ENCODE measurements around the gene JAG2.

Gene JAG2

DNA sequence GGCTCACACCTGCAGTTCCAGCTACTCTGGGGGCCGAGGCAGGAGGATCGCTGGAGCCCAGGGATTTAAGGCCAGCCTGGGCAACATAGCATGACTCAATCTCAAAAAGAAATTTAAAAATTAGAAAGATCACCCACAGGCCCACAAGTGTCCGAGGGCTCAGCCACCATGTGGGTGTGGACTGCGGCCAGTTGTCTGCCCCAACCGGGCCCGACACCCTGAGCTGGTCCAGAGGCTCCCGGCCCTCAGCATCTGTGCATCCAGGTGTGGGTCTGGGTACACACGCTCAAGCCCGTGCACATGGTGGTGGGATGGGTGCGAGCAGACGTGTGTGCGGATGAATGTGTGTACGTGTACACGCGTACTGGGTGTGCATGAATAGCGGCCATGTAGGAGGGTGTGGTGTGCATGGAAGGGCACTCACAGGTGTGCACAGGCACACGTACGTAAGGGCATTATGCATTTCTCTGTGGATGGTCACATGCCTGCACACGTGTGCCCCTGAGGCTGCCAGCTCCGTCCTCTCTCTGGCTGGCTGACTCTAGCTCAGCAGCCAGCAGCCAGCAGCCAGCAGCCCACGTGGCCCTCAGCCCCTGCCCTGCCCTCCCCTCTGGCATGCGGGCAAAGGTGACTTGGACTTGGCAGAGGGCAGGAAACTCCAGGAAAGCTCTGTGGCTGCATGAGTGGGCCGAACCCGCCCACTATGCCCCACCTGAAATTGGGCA lies 35.8 kb upstream of the JAG2 start:
- H3K4me3 ChIP-seq (ENCODE audit: low read depth, low read length) = no peak overlapping the region

GRCh38 chr14:105203701-105204100 lies 35.1 kb upstream of the JAG2 start:
- no peak overlapping the region for H3K4me3 ChIP-seq (ENCODE audit: low read depth, low read length)

GRCh38 chr14:105203057-105203531 lies 34.5 kb upstream of the JAG2 start:
- no peak overlapping the region for H3K4me3 ChIP-seq (ENCODE audit: low read depth, low read length)

DNA sequence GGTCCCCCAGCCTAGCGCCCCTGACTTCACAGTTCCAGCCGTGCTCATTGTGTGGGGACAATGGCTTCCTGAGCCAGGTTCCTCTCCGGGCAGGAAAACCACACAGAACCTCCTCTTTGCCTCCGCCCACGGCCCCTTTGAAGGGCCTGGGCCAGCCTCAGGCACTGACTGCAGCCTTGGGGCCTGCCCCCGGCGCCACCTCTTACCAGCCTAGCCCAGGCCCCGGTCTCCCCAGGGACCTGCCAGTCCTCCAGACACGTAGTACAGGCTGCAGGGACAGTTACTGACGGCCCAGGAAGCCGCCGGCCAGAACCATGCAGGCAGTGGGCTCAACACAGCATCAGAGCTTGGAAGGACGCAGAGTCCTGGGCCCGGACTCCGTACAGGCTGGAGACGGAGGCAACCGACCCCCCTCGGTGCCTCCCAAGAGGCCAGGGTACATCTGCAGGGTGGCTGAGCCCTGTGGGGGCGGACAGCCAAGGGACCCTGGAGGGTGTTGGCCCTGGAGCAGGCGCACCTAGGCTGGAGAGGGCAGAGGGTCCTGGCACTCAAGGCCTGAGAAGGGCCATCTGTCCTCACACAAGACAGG lies 33.4 kb upstream of the JAG2 start:
- no peak overlapping the region for H3K4me3 ChIP-seq (ENCODE audit: low read depth, low read length)

GRCh38 chr14:105201156-105201924 lies 32.8 kb upstream of the JAG2 start:
- no peak overlapping the region for H3K4me3 ChIP-seq (ENCODE audit: low read depth, low read length)

DNA sequence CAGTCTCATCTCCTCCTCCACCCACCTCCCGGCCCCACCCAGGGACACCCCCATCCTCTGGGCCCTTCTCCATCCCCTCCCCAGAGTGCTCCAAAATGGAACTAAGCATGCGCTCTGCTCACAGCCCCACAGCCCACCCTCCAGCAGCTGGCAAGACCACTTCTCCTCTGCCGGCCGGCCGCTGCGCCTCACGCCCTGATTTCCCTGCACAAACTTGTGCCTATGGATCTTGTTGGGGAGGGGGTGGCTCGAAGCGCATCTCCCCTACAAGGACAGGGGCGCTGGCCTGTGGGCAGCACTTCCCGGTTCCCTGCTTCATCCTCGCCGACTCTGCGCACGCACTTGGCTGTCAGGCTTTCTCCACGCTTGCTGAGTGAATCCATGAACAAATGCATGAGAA lies 32.1 kb upstream of the JAG2 start:
- H3K4me3 ChIP-seq (ENCODE audit: low read depth, low read length) = no peak overlapping the region

DNA sequence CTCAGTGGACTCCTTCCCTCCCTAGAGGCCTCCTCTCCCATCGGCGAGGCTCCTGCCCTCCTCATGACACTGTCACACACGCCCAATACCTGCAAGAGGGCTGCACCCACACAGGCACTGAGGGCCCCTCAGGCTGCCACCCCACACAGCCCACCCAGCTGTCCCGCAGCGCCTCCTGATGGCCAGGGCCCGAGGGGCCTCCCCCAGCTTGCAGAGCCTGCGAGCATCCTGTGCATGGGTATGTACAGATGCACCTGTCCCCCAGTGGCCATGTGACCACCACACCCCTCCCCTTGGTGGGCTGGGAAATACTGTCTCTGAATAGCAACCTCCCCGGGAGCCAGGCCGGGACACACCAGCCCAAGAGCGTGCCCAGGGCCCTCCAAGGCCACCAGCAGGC lies 31.5 kb upstream of the JAG2 start:
- no peak overlapping the region for H3K4me3 ChIP-seq (ENCODE audit: low read depth, low read length)

GRCh38 chr14:105199093-105199492 lies 30.5 kb upstream of the JAG2 start:
- H3K4me3 ChIP-seq (ENCODE audit: low read depth, low read length) = no peak overlapping the region

DNA sequence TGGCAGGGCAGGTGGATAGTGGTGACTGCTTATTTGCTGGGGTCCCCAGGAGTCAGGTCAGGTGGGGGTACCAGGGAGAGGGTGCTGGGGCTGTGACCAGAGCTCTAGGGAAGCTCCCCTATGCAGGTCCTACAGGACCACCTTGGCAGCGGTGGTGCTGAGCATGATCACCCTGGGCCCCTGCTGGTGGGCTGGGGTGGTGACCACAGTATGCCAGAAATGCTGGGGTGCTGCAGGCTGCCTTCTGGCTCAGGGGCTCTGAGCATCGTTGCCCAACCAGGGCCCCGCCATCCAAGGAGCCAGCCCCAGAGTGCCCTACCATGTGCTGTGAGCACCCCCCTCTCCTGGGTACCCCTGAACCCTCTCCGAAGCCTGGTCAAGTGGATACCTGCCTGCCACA lies 30.0 kb upstream of the JAG2 start:
- no peak overlapping the region for H3K4me3 ChIP-seq (ENCODE audit: low read depth, low read length)

DNA sequence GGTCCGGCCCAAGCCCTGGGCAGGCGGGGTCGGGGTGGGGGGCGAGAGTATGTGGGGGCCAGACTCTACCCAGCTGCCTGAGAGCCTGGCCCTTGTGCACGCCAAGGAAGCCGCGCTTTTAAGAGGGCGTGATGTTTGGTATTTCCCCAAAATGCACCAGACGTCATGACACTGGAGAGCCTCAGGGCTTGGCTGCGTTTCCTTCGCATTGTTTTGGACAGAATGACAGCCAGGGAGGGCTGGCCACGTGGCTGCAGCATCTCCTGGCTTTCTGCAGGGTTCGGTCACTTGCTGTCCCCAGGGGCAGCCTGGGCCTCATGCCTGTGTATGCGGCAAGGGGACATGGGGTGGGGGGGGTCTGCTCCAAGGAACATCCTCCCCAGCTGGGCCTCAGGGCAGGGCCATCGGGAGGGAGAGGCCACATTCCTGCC lies 28.6 kb upstream of the JAG2 start:
- H3K4me3 ChIP-seq (ENCODE audit: low read depth, low read length) = no peak overlapping the region

DNA sequence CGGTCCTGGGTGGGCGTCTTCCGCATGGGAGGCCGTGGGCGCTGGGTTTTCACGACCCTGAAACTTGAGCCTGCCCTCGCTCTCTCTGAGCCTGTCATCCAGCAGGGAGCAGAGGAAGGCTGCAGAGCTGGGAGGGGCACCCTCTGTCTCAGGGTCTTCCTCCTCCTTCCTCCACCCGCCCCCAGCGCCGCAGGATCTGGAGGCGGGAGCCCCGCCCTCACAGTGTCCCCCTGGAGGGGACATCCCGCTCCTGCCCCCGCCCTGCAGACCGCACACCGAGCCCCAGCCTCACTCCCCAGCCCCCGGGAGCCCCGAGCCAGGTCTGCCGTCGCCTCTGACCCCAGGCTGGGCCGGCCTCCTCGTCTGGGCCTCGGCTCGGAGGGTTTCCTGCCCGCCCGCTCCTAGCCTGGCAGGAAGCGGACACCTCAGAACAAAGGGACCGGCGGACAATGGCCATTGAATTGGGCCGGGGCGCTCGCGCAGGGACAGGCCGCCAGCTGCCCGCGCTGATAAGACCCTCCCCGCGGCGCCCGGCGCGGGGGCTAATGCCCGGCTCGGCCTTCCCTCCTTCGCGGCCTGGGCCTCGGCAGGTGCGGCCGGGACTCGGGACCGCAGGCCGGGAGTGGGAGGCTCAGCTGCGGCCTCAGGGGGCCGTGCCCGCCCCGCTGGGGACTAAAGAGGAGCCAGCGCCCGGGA lies 27.8 kb upstream of the JAG2 start:
- peak overlapping the region; percentile 8 for H3K4me3 ChIP-seq (ENCODE audit: low read depth, low read length)

DNA sequence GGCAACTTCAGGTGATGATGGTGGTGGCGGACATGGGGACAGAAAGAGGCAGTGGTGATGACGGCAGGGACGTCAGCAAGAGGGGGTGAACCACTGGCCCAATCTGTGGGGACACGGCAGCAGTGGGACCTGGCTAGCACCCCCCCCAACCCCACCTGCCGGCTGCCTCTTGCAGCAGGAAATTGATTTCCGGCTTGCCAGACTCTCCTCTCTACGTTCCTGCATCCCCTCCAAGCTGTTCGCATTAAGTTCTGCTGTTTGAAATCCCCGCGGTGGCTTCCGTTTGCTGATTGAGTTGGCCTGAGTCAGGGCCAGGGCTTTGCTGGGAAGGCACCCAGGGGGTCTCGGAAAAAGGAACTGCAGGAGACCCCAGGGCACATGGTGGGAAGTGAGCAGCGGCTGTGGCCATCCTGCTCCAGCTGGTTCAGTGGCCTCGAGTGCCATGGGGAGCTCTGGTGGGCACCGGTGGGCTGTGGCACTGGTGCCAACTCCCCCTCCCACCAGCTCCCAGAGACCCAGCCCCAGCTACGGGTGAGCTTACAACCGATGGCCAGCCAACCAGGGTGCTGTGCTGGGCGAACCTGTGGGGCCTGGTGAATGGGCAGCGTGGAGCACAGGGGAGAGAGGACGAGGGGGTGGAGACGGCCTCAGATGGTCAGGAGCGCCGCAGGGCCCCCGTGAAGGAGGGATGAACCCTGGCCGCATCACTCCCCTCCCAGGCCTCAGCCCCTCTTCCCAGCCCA lies 27.1 kb upstream of the JAG2 start:
- H3K4me3 ChIP-seq (ENCODE audit: low read depth, low read length) = no peak overlapping the region

GRCh38 chr14:105195051-105195450 lies 26.5 kb upstream of the JAG2 start:
- no peak overlapping the region for H3K4me3 ChIP-seq (ENCODE audit: low read depth, low read length)

DNA sequence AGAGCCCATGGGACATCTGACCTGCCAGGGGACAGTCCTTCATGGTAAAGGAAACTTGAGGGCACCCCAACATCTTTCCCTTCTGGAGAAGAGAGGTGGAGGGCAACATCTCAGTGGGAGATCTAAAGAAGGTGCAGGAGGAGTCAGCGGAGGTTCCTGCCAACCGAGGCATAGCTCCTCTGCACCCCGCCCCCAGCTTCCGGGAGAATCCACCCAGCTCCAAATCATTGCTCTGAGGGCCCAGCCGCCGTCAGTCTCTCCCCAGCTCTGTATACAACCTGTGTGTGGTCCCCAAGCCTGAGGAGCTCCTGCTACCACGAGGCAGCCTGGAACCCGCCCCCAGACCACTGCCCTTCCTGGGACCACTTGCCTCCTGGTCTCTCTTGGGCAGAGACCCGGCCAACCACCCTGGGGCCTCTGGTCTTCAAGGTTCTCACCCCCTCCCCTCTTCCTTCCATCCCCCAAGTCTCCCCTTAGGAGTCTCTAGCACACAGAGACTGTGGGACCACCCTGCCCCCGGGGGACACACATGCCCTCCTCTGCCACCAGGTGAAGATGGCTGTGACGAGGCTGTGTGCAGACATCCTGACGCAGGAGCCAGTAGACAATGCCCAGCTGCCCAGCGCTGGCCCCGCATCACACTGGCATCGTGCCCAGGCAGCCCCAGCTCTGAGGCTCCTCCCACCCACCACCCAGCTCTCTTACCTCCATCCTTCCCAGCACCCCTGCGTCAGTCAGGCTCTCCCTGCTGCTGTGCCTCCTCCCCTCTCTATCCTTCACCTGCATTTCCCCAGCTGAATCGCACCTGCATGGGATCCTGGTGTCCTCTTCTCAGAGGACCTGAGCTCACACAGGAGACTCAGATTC lies 25.6 kb upstream of the JAG2 start:
- H3K4me3 ChIP-seq (ENCODE audit: low read depth, low read length) = no peak overlapping the region

- no peak overlapping the region for H3K4me3 ChIP-seq (ENCODE audit: low read depth, low read length)
These were observed 24.5 kb upstream of the JAG2 start for GRCh38 chr14:105192866-105193731.

GRCh38 chr14:105187935-105188524 lies 19.5 kb upstream of the JAG2 start:
- H3K4me3 ChIP-seq (ENCODE audit: low read depth, low read length) = no peak overlapping the region

- H3K4me3 ChIP-seq (ENCODE audit: low read depth, low read length) = no peak overlapping the region
These were observed 18.5 kb upstream of the JAG2 start for GRCh38 chr14:105187116-105187515.

GRCh38 chr14:105185973-105186372 lies 17.4 kb upstream of the JAG2 start:
- no peak overlapping the region for H3K4me3 ChIP-seq (ENCODE audit: low read depth, low read length)

All from iPS-11a (cell line).